HAP-1 (cell line): Measurements from ENCODE around the gene GHRL.
A peak's percentile ranks its signal among the peaks of the same experiment; 100 is the strongest.
"Not testable (repeated sequence)": the region's sequence is repeated elsewhere in the genome, so short reads cannot be mapped to it uniquely, and the experiment has no call there.

ENCODE experiments used
- DNase-seq, 2 experiments: peaks; one replicate each; pipeline ENCODE4 v3.0.0-alpha.2; 2016 to 2020; ENCODE audit warnings: low spot score in 2 of 2
- H3K27me3 ChIP-seq: fragments of 250-450 bp; sonication (Bioruptor Pico); 2 replicates; pipeline ENCODE4 v1.5.1; 2020; ENCODE audit warnings: low read depth, mild to moderate bottlenecking, moderate library complexity
- H3K36me3 ChIP-seq: fragments of 250-450 bp; sonication (Bioruptor Pico); replicated peaks from 2 replicates; pipeline ENCODE4 v1.5.1; 2020; ENCODE audit warnings: mild to moderate bottlenecking
- H3K4me1 ChIP-seq: fragments of 250-450 bp; sonication (Bioruptor Pico); 2 replicates; pipeline ENCODE4 v1.5.1; 2020; ENCODE audit warnings: mild to moderate bottlenecking
- H3K4me3 ChIP-seq: fragments of 250-450 bp; sonication (Bioruptor Pico); 2 replicates; pipeline ENCODE4 v1.5.1; 2020; ENCODE audit warnings: mild to moderate bottlenecking, moderate library complexity
- H3K9me3 ChIP-seq: fragments of 250-450 bp; sonication (Bioruptor Pico); 2 replicates; pipeline ENCODE4 v1.5.1; 2020; ENCODE audit warnings: mild to moderate bottlenecking, moderate library complexity
- in situ Hi-C: fragments of 300-500 bp; cut with MboI; formaldehyde crosslinking; loops from 3 replicates; pipeline ENCODE4 v1.14.3; 2020; ENCODE audit warnings: low sequenced_read_pairs, inconsistent platforms, mixed read lengths

GHRL gene

GRCh38 chr3:10300087-10300486 lies 7.3 kb upstream of the GHRL start:
- Histone ChIP-seq H3K4me3 (no peak overlapping the region), H3K4me1 (no peaks in the 10 kb centered on the region), H3K27me3 (no peaks in the 10 kb centered on the region), H3K9me3 (no peaks in the 10 kb centered on the region), H3K36me3 (peaks cover 61% of the 10 kb centered on the region)
- DNase-seq: no peak
- in situ Hi-C loops: no loop called here

- H3K4me3 ChIP-seq: no peak overlapping the region
- H3K27me3 ChIP-seq: no peaks in the 10 kb centered on the region
- H3K4me1 ChIP-seq: no peaks in the 10 kb centered on the region
- H3K36me3 ChIP-seq: peaks cover 57% of the 10 kb centered on the region
- H3K9me3 ChIP-seq: no peaks in the 10 kb centered on the region
- no peak for DNase-seq
- in situ Hi-C loops: no loop called here
These were observed 6.9 kb upstream of the GHRL start for GRCh38 chr3:10299679-10300078.

DNA sequence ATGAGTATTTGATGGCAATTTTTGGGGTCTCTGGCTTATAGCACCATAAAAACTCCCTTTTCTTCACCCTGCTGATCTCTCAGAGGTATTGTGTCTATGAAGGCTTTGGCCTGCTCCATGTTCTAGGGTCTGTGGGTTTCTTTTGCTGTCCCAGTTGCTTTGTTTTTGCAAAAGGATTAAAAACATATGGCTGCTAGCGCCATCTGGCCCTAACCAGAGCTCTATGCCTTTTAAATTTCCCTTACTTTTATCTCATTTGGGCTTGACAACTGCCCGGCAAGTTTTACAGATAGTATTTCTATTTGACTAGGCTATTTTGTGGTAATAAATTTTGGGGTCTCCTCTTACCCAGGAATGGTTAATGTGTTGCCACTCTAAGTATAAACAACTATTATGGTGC lies 6.4 kb upstream of the GHRL start:
- Histone ChIP-seq H3K27me3 (no peaks in the 10 kb centered on the region), H3K4me1 (no peaks in the 10 kb centered on the region), H3K36me3 (peaks cover 54% of the 10 kb centered on the region), H3K4me3 (no peak overlapping the region), H3K9me3 (no peaks in the 10 kb centered on the region)
- no peak for DNase-seq
- in situ Hi-C loops: no loop called here

GRCh38 chr3:10298064-10298463 lies 5.3 kb upstream of the GHRL start:
- H3K9me3 ChIP-seq, H3K4me3 ChIP-seq, H3K27me3 ChIP-seq, in situ Hi-C loops, H3K4me1 ChIP-seq, DNase-seq: not testable (repeated sequence)
- peaks cover 44% of the 10 kb centered on the region for H3K36me3 ChIP-seq

DNA sequence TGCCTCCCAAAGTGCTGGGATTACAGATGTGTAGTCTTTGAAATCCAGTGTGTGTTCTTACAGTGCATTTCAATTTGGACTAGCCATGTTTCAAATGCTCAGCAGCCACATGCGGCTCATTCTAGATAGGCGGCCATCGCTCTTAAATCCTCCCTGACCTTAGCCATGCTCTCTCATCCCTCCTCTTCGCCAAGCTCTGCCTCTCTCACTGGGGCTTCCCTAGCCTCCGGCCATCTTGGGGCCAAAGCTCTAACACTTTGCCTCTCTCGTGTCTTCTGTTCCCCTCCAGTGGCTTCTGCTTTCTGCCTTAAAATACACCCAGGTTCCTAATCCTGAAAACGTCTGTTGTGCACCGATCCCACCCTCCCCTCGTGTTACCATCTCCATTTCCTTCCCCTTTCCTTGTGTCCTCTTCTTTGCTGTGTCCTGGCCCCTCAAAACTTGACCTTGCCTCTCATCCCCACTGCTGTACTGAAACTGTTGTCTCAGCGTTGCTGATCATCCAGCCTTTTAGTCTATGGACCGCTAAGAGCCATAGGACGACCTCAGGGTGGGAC lies 1.4 kb upstream of the GHRL start:
- no peak overlapping the region for H3K4me3 ChIP-seq
- no peaks in the 10 kb centered on the region for H3K27me3 ChIP-seq
- no peaks in the 10 kb centered on the region for H3K4me1 ChIP-seq
- no peak for DNase-seq
- H3K36me3 ChIP-seq: peaks cover 8% of the 10 kb centered on the region
- no peaks in the 10 kb centered on the region for H3K9me3 ChIP-seq
- in situ Hi-C loops: no loop called here

GRCh38 chr3:10291641-10292040 lies 1.1 kb downstream of the GHRL start:
- Histone ChIP-seq H3K9me3 (no peaks in the 10 kb centered on the region), H3K36me3 (peaks cover 25% of the 10 kb centered on the region), H3K27me3 (no peaks in the 10 kb centered on the region), H3K4me1 (no peaks in the 10 kb centered on the region), H3K4me3 (no peak overlapping the region)
- DNase-seq: no peak
- in situ Hi-C loops: no loop called here

DNA sequence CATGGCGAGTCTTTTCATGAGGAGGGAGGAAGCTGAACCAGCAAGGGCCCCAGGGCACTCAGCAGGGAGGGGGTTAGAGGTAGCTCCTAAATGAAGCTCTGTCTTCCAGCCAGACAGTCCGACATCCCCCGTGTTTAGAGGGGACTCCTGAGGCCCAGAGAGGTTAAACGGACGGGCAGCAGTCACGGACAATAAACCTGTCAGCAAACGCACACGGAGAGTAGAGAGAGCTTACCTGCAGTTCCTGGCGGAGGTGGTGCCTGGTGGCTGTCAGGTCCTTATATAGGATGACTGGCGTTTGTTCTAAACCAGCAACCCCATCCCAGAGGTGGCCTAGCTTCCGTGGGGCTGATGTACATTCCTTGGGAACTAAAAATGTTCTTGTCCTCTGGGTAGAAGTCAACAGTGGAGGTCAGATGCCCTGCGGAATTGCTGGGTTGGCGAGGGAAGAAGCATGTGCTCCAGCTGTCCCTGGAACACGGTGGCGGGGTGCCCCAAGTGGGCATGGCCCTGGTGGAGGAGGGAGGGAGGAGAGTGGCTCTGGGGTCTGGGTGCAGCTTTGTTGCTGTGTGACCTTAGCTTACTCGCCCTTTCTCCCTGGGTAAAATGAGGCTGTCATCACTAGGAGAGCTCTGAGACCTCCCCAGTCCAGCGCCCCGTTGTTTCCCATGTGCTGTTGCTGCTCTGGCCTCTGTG lies 2.1 kb downstream of the GHRL start:
- no peaks in the 10 kb centered on the region for H3K9me3 ChIP-seq
- peaks cover 25% of the 10 kb centered on the region for H3K36me3 ChIP-seq
- H3K4me1 ChIP-seq: no peaks in the 10 kb centered on the region
- no peak overlapping the region for H3K4me3 ChIP-seq
- H3K27me3 ChIP-seq: no peaks in the 10 kb centered on the region
- in situ Hi-C loops: no loop called here
- DNase-seq: no peak

- in situ Hi-C loops: no loop called here
- Histone ChIP-seq H3K4me3 (no peak overlapping the region), H3K9me3 (no peaks in the 10 kb centered on the region), H3K4me1 (no peaks in the 10 kb centered on the region), H3K27me3 (no peaks in the 10 kb centered on the region), H3K36me3 (peaks cover 28% of the 10 kb centered on the region)
- no peak for DNase-seq
These were observed 2.9 kb downstream of the GHRL start for GRCh38 chr3:10289787-10290355.

GRCh38 chr3:10289077-10289476 lies 3.7 kb downstream of the GHRL start:
- Histone ChIP-seq H3K4me3 (no peak overlapping the region), H3K27me3 (no peaks in the 10 kb centered on the region), H3K4me1 (no peaks in the 10 kb centered on the region), H3K9me3 (no peaks in the 10 kb centered on the region), H3K36me3 (peaks cover 25% of the 10 kb centered on the region)
- no peak for DNase-seq
- in situ Hi-C loops: no loop called here

GRCh38 chr3:10288575-10288960 lies 4.2 kb downstream of the GHRL start:
- Histone ChIP-seq H3K9me3 (no peaks in the 10 kb centered on the region), H3K27me3 (no peaks in the 10 kb centered on the region), H3K4me3 (no peak overlapping the region), H3K36me3 (peaks cover 24% of the 10 kb centered on the region), H3K4me1 (no peaks in the 10 kb centered on the region)
- in situ Hi-C loops: no loop called here
- DNase-seq: no peak

DNA sequence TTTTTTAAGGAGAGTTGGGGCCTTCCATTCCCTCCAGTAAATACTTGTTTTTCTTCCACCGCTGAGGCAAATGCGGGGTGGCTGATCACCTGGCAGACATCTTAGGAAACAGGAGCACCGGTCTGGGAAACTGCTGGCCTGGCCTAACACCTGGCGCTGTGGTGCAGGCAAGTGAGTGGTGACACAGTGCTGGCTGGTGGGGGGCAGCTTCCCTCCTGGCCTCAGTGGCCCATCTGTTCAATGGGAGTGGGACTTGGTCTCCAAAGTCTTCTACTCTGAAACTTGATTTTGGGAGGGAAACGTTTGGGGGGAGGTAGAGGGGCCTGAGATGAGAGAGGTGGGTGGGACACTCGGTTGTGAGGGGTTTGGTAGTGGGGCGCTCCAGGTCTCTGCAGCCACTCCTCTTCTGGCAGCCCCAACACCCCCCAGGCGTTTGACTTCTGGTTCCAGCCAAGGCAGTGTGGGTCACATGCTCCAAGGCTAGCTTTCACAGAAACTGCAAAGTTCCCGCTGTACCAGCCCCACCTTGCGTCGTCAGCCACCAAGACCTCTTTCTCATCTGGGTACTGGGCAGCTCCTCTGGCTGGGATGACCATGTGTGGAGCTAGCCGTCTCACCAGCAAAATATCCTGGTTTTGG lies 4.7 kb downstream of the GHRL start:
- no peak overlapping the region for H3K4me3 ChIP-seq
- in situ Hi-C loops: no loop called here
- H3K27me3 ChIP-seq: no peaks in the 10 kb centered on the region
- H3K9me3 ChIP-seq: no peaks in the 10 kb centered on the region
- H3K36me3 ChIP-seq: peaks cover 29% of the 10 kb centered on the region
- no peaks in the 10 kb centered on the region for H3K4me1 ChIP-seq
- no peak for DNase-seq

DNA sequence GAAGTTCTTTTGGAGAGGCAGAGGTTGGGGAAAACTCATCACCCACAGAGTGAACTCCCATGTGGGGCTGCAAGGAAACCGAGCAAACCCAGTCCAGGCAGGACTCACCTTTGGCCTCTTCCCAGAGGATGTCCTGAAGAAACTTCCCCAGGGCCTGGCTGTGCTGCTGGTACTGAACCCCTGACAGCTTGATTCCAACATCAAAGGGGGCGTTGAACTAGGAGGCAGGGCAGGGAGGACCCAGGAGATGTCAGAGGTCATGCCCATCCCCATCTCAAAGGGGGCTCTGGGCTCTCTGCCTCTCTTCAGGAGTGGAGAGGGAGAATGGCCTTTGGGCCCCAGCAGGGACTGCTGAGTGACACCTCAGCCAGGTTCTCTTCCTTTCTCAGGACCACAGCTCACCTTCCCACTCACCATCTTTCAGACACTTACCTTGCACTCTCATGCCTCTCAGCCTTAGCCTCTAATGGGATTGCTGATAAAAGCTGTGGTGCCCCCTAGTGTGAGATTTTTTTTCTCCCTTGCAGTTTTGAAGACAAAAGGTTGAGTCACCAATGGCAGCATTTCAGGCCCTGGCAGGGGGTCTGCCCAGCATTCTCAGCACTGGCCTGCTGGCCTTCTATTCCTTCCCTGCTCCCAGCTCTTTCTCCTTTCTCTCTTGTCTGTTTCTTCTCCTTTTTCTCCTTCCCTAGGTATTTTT lies 6.0 kb downstream of the GHRL start:
- Histone ChIP-seq H3K4me3 (no peak overlapping the region), H3K9me3 (no peaks in the 10 kb centered on the region), H3K4me1 (no peaks in the 10 kb centered on the region), H3K27me3 (no peaks in the 10 kb centered on the region), H3K36me3 (peaks cover 27% of the 10 kb centered on the region)
- in situ Hi-C loops: no loop called here
- DNase-seq: peak; percentile 46 to 79

DNA sequence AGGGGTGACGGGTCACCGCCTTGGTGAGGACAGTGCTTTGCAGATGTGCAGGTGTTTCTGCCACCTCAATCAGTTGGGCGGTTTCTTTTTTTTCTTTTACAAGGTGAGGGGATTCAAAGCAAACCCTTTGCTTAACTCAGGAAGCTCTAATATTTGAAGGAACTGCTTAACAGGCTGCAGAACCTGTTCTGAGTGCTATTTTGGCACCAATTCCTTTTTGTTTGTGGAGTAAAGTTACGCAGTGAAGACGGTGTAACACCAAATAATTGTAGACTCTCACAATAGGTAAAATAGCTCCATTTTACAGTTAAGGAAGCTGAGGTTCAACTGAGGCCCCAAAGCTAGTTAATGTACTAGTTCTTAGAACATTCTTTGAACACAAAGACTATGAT lies 6.6 kb downstream of the GHRL start:
- Histone ChIP-seq H3K36me3 (peaks cover 27% of the 10 kb centered on the region), H3K4me3 (no peak overlapping the region), H3K9me3 (no peaks in the 10 kb centered on the region), H3K27me3 (no peaks in the 10 kb centered on the region), H3K4me1 (no peaks in the 10 kb centered on the region)
- no peak for DNase-seq
- in situ Hi-C loops: no loop called here
